ENCODE measurements around the gene AGK. TPM values are rescaled to one million over a fixed set of nuclear protein-coding genes. Genes with fewer than 3 reads are reported as not detected.

The AGK gene
- total and polyA plus RNA-seq, 7 donors, result 7.8 to 21.3 (median 15.5) TPM

DNA sequence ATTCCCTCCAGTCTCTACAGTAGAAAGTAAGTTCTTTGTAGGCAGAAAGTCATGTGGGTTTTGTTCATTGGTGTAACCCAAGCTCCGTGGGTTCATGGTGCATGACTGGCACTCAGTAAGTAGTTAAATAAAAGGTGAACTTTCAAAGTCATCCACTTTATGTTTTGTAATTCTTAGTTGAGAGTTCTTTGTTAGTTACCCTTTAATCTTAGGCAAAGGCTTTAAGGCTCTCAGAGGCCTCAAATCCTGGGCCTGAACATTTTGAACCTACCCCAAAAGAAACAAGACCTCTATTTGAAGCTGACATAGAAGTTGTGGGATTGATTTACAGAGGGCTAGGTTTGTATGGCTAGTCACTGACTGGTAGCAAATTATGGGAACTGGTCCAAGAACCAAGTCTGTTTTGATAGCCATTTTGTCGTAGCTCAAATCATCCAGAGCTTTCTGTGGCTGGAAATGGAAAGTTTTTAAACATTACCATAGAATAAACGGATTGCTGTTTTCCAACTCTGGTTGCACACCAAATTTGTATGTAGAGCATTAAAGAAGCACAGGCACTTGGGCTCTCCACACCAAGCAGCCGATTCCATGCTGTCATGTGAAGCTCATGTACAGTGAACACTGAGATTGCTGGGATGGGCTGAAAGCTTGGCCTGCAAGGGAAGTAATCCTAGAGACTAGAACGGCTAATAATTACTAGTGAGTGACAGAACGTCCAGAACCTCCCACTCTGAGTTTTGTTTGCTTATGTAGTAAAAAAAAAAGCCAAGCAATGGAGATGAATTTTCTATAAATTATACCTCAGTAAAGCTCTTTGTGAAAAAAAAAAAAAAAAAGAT, 97.3 kb downstream of the AGK start:
- intact Hi-C loops (cut with DNase I), result loop anchor here (5.0 kb wide), 1 partner anchor 636 kb away; the partner anchor contains the start of gene MRPS33
- 76 to 82% methylated on average over 6 of the region's 6 CpGs for WGBS, 2 donors
- Histone ChIP-seq H3K4me1 (peaks cover 0 to 26% (median 17%) of the 10 kb centered on the region in 4 donors), H3K36me3 (peaks cover 0 to 28% (median 3%) of the 10 kb centered on the region in 4 donors), H3K27ac (peak overlapping the region; percentile 34 to 71 (median 52)), H3K9me3 (no peaks in the 10 kb centered on the region), H3K27me3 (no peaks in the 10 kb centered on the region), H3K4me3 (no peak overlapping the region)
- no peak for TF ChIP-seq EP300 (IDR thresholded peaks at IDR 0.05)
- TF ChIP-seq POLR2AphosphoS5 (IDR thresholded peaks at IDR 0.05), result no peak
- TF ChIP-seq, protein P1, sequence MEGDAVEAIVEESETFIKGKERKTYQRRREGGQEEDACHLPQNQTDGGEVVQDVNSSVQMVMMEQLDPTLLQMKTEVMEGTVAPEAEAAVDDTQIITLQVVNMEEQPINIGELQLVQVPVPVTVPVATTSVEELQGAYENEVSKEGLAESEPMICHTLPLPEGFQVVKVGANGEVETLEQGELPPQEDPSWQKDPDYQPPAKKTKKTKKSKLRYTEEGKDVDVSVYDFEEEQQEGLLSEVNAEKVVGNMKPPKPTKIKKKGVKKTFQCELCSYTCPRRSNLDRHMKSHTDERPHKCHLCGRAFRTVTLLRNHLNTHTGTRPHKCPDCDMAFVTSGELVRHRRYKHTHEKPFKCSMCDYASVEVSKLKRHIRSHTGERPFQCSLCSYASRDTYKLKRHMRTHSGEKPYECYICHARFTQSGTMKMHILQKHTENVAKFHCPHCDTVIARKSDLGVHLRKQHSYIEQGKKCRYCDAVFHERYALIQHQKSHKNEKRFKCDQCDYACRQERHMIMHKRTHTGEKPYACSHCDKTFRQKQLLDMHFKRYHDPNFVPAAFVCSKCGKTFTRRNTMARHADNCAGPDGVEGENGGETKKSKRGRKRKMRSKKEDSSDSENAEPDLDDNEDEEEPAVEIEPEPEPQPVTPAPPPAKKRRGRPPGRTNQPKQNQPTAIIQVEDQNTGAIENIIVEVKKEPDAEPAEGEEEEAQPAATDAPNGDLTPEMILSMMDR (IDR thresholded peaks at IDR 0.05), result no peak
- no peak for TF ChIP-seq POLR2A (IDR thresholded peaks at IDR 0.05)
- DNase-seq, result no peak

DNA sequence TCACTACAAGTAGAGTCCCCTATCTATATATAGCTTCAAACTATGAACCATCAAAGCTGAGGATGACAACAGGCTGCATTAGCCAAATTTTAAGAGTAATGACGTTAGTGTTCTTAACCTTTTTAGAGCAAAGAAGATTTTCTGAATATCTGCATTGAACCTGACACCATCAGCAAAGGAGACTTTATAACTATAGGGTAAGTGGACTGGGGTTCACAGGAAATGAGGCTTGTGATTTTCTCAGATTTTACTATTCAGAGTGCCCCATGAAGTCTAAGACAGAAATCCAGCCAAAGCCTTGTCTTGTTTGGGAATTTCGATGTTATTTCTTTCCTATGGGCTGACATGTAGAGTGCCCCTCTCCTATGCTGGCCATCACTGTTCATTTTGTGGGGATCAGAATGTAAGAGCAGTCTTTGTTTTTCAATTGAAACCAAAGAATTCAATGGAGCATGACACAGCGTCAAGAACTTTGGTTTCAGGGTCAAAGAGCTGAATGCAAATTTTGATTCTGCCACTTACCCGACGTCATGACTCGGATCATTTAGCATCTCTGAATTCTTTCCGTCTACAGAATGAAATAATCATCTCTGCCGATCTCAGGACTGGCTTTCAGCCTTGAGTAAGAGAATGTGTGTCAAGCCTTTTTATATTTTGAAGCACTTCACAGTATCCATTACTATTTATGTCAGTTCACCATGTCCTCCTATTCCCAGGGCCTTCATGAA, 98.1 kb downstream of the AGK start:
- Histone ChIP-seq H3K27me3 (no peaks in the 10 kb centered on the region), H3K4me3 (no peak overlapping the region), H3K4me1 (peaks cover 0 to 26% (median 18%) of the 10 kb centered on the region in 4 donors), H3K36me3 (peaks cover 0 to 24% (median 3%) of the 10 kb centered on the region in 4 donors), H3K27ac (peak overlapping the region; percentile 34 to 71 (median 52)), H3K9me3 (no peaks in the 10 kb centered on the region)
- no peak for DNase-seq
- intact Hi-C loops (cut with DNase I), result loop anchor here (5.0 kb wide), 1 partner anchor 637 kb away; the partner anchor contains the start of gene MRPS33
- TF ChIP-seq, protein P1 (IDR thresholded peaks at IDR 0.05), result no peak
- no peak for TF ChIP-seq POLR2AphosphoS5 (IDR thresholded peaks at IDR 0.05)
- WGBS, 2 donors, result 85 to 87% methylated on average over 8 of the region's 8 CpGs

DNA sequence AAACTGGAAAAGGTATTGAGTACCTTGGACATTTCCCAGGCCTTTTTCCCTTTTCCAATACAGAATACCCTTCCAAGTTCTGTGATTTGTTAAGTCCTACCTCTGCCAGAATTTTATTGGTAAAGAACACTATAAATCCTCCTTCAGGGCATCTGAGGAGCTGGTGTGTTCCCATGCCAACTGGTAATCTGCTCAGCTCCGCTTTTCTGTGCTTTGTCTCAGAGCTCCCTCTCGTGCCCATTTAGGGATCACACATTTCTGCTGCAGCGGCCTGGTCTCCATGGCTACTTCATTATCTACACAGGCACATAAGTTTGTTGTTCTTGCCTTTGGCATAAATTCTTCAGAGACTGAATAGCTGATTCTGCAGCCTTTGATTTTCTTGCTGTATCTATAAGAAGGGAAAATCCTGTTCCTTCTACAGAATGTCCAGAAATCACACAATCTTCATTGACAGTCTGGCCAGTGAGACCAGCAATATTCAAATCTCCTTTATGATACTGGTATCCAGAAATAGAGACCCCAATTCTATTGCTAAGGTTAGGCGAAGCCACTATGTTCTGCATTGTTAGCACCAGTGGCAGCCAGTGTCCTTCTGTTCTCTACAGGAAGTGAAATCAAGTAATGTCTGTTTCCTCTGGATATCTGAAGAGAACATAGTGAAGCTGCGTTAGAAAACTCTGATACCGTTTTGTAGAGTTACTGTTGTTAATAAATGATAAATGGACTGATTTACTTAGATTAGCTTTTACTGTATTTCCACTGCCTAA, 98.8 kb downstream of the AGK start:
- intact Hi-C loops (cut with DNase I), result loop anchor here (5.0 kb wide), 2 partner anchors 638 to 838 kb away; partner anchors contain the start of gene MRPS33

DNA sequence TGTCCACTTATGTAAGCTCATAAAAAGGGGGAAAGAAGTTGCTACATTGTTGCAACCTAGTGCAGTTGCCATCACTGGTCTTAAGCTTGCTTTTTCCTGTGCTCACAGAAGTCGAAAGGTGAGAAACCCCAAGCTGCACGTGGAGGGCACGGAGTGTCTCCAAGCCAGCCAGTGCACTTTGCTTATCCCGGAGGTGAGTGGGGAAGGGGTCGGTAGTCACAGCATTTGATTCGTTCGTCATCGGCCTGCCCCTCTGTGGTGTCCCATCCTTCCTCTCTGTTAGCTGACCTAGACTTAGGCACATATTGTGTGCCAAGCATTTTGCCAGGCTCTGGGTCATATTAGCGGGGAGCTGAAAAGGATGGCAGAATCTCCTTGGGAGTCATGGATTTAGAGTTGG, 100.2 kb downstream of the AGK start:
- no peaks in the 10 kb centered on the region for H3K9me3 ChIP-seq
- peaks cover 0 to 27% (median 20%) of the 10 kb centered on the region in 4 donors for H3K4me1 ChIP-seq
- TF ChIP-seq EP300 (IDR thresholded peaks at IDR 0.05) (no peak), POLR2AphosphoS5 (IDR thresholded peaks at IDR 0.05) (no peak), POLR2A (IDR thresholded peaks at IDR 0.05) (no peak)
- WGBS, 2 donors, result 92 to 93% methylated on average over 9 of the region's 9 CpGs
- no peak overlapping the region for H3K4me3 ChIP-seq
- no peaks in the 10 kb centered on the region for H3K27me3 ChIP-seq
- H3K27ac ChIP-seq, result no peak overlapping the region
- DNase-seq, result no peak
- peaks cover 0 to 32% (median 3%) of the 10 kb centered on the region in 4 donors for H3K36me3 ChIP-seq
- intact Hi-C loops (cut with DNase I), result loop anchor here (5.0 kb wide), 1 partner anchor 839 kb away; no protein-coding TSS in a partner anchor

More for the DNA sequence above, 98.8 kb downstream of the AGK start:
- no peaks in the 10 kb centered on the region for H3K27me3 ChIP-seq
- peaks cover 0 to 27% (median 20%) of the 10 kb centered on the region in 4 donors for H3K4me1 ChIP-seq
- TF ChIP-seq, protein P1 (IDR thresholded peaks at IDR 0.05), result peak; percentile 29 to 61 (median 55)
- TF ChIP-seq EP300 (IDR thresholded peaks at IDR 0.05) (no peak), POLR2A (IDR thresholded peaks at IDR 0.05) (no peak), POLR2AphosphoS5 (IDR thresholded peaks at IDR 0.05) (peak in 3 of 4 donors; percentile 39 to 60 (median 47))
- DNase-seq, result peak; percentile 81
- H3K4me3 ChIP-seq, result no peak overlapping the region
- H3K36me3 ChIP-seq, result peaks cover 0 to 25% (median 3%) of the 10 kb centered on the region in 4 donors
- H3K9me3 ChIP-seq, result no peaks in the 10 kb centered on the region
- H3K27ac ChIP-seq, result peak overlapping the region; percentile 34 to 71 (median 52)
- WGBS, 2 donors, result 42 to 43% methylated on average over 6 of the region's 6 CpGs
